ENCODE results near the gene RHNO1. TPM values are rescaled to one million over a fixed set of nuclear protein-coding genes. Genes with fewer than 3 reads are reported as not detected.

RHNO1 gene
- total and polyA plus RNA-seq, 2 experiments from 2014 or later: 44.2 to 50.6 TPM

- peak in 1 of 2 donors; percentile 82 for DNase-seq (ENCODE audit: low read depth in 1 of 2, low spot score in 1 of 2)
- peaks cover 3% of the 10 kb centered on the region for H3K4me1 ChIP-seq (ENCODE audit: low read depth)
- no peaks in the 10 kb centered on the region for H3K27me3 ChIP-seq
- H3K27ac ChIP-seq: no peak within 1 kb of the TSS
- H3K9me3 ChIP-seq (ENCODE audit: low read depth): no peaks in the 10 kb centered on the region
- no peak within 1 kb of the TSS for H3K4me3 ChIP-seq
- peaks cover 4% of the 10 kb centered on the region for H3K36me3 ChIP-seq
- peak; percentile 15 for TF ChIP-seq CTCF (IDR thresholded peaks at IDR 0.05; ENCODE audit: low read depth, low read length)
These were observed 42.2 kb upstream of the RHNO1 start, which contains the start of gene NRIP2 for GRCh38 chr12:2834581-2835491. NRIP2 (minus strand) TSS chr12:2835035; CDS start chr12:2834983, 52 bp downstream.

GRCh38 chr12:2835691-2836403 lies 41.2 kb upstream of the RHNO1 start:
- no peaks in the 10 kb centered on the region for H3K9me3 ChIP-seq (ENCODE audit: low read depth)
- H3K4me3 ChIP-seq: no peak overlapping the region
- no peak for DNase-seq (ENCODE audit: low read depth in 1 of 2, low spot score in 1 of 2)
- no peaks in the 10 kb centered on the region for H3K27me3 ChIP-seq
- peaks cover 3% of the 10 kb centered on the region for H3K4me1 ChIP-seq (ENCODE audit: low read depth)
- H3K27ac ChIP-seq: no peak overlapping the region
- H3K36me3 ChIP-seq: peaks cover 4% of the 10 kb centered on the region
- no peak for TF ChIP-seq CTCF (IDR thresholded peaks at IDR 0.05; ENCODE audit: low read depth, low read length)

GRCh38 chr12:2836574-2836973 lies 40.4 kb upstream of the RHNO1 start:
- Histone ChIP-seq H3K27ac (no peak overlapping the region), H3K27me3 (no peaks in the 10 kb centered on the region), H3K36me3 (peaks cover 4% of the 10 kb centered on the region), H3K9me3 (ENCODE audit: low read depth) (no peaks in the 10 kb centered on the region), H3K4me1 (ENCODE audit: low read depth) (peaks cover 3% of the 10 kb centered on the region), H3K4me3 (no peak overlapping the region)
- no peak for TF ChIP-seq CTCF (IDR thresholded peaks at IDR 0.05; ENCODE audit: low read depth, low read length)
- DNase-seq (ENCODE audit: low read depth in 1 of 2, low spot score in 1 of 2): no peak

GRCh38 chr12:2841056-2841650 lies 35.9 kb upstream of the RHNO1 start:
- no peaks in the 10 kb centered on the region for H3K9me3 ChIP-seq (ENCODE audit: low read depth)
- no peak for TF ChIP-seq CTCF (IDR thresholded peaks at IDR 0.05; ENCODE audit: low read depth, low read length)
- H3K36me3 ChIP-seq: peaks cover 4% of the 10 kb centered on the region
- peak overlapping the region; percentile 33 for H3K27ac ChIP-seq
- no peak overlapping the region for H3K4me3 ChIP-seq
- DNase-seq (ENCODE audit: low read depth in 1 of 2, low spot score in 1 of 2): no peak
- peaks cover 12% of the 10 kb centered on the region for H3K4me1 ChIP-seq (ENCODE audit: low read depth)
- H3K27me3 ChIP-seq: no peaks in the 10 kb centered on the region

- Histone ChIP-seq H3K27me3 (no peaks in the 10 kb centered on the region), H3K9me3 (ENCODE audit: low read depth) (no peaks in the 10 kb centered on the region), H3K4me1 (ENCODE audit: low read depth) (peaks cover 26% of the 10 kb centered on the region), H3K27ac (peak overlapping the region; percentile 72), H3K36me3 (peaks cover 4% of the 10 kb centered on the region), H3K4me3 (no peak overlapping the region)
- no peak for TF ChIP-seq CTCF (IDR thresholded peaks at IDR 0.05; ENCODE audit: low read depth, low read length)
- no peak for DNase-seq (ENCODE audit: low read depth in 1 of 2, low spot score in 1 of 2)
These were observed 34.1 kb upstream of the RHNO1 start for GRCh38 chr12:2842948-2843347.

Data from cardiac muscle cell (in vitro differentiated cells and primary cell).